ENCODE measurements around the gene TDRKH.

Gene TDRKH

GRCh38 chr1:151805066-151805820, 14.9 kb upstream of the TDRKH start, which contains the start of gene LINGO4:
LINGO4 (minus strand) TSS chr1:151805419; CDS start chr1:151802704, 2,715 bp downstream.
- TF ChIP-seq MAX (IDR thresholded peaks at IDR 0.05) (no peak), EP300 (IDR thresholded peaks at IDR 0.05; ENCODE audit: borderline replicate concordance) (no peak), NFIC (IDR thresholded peaks at IDR 0.05) (no peak), REST (IDR thresholded peaks at IDR 0.05; ENCODE audit: low read depth) (no peak), CEBPB (IDR thresholded peaks at IDR 0.05) (no peak), ZBTB7A (IDR thresholded peaks at IDR 0.05; ENCODE audit: low read depth) (no peak), YY1 (IDR thresholded peaks at IDR 0.05; ENCODE audit: low read depth) (no peak), USF1 (IDR thresholded peaks at IDR 0.05) (no peak)

GRCh38 chr1:151803915-151804314, 13.6 kb upstream of the TDRKH start:
- no peak for TF ChIP-seq TAF1 (IDR thresholded peaks at IDR 0.05; ENCODE audit: low read depth)
- no peak for TF ChIP-seq YY1 (IDR thresholded peaks at IDR 0.05; ENCODE audit: low read depth)
- TF ChIP-seq NFIC (IDR thresholded peaks at IDR 0.05): no peak
- TF ChIP-seq EGR1 (IDR thresholded peaks at IDR 0.05): no peak
- TF ChIP-seq TCF12 (IDR thresholded peaks at IDR 0.05; ENCODE audit: low read depth): no peak
- TF ChIP-seq MAX (IDR thresholded peaks at IDR 0.05): no peak
- TF ChIP-seq RAD21 (IDR thresholded peaks at IDR 0.05; ENCODE audit: low read depth): no peak
- no peak for TF ChIP-seq CEBPB (IDR thresholded peaks at IDR 0.05)
- no peak for TF ChIP-seq REST (IDR thresholded peaks at IDR 0.05; ENCODE audit: low read depth)
- TF ChIP-seq TEAD4 (IDR thresholded peaks at IDR 0.05): no peak
- no peak for TF ChIP-seq CREB1 (IDR thresholded peaks at IDR 0.05; ENCODE audit: low read depth)

GRCh38 chr1:151803164-151803563, 12.9 kb upstream of the TDRKH start:
- no peak for TF ChIP-seq MAX (IDR thresholded peaks at IDR 0.05)
- no peak for TF ChIP-seq USF1 (IDR thresholded peaks at IDR 0.05)
- no peak for TF ChIP-seq CREB1 (IDR thresholded peaks at IDR 0.05; ENCODE audit: low read depth)
- TF ChIP-seq TEAD4 (IDR thresholded peaks at IDR 0.05): no peak
- no peak for TF ChIP-seq TCF12 (IDR thresholded peaks at IDR 0.05; ENCODE audit: low read depth)
- TF ChIP-seq REST (IDR thresholded peaks at IDR 0.05; ENCODE audit: low read depth): no peak
- no peak for TF ChIP-seq ZBTB7A (IDR thresholded peaks at IDR 0.05; ENCODE audit: low read depth)
- TF ChIP-seq RAD21 (IDR thresholded peaks at IDR 0.05; ENCODE audit: low read depth): no peak
- TF ChIP-seq YY1 (IDR thresholded peaks at IDR 0.05; ENCODE audit: low read depth): no peak
- TF ChIP-seq EGR1 (IDR thresholded peaks at IDR 0.05): no peak
- no peak for TF ChIP-seq CEBPB (IDR thresholded peaks at IDR 0.05)
- no peak for TF ChIP-seq NFIC (IDR thresholded peaks at IDR 0.05)

GRCh38 chr1:151802372-151802771, 12.1 kb upstream of the TDRKH start:
- no peak for TF ChIP-seq EP300 (IDR thresholded peaks at IDR 0.05; ENCODE audit: borderline replicate concordance)
- TF ChIP-seq RAD21 (IDR thresholded peaks at IDR 0.05; ENCODE audit: low read depth): no peak
- no peak for TF ChIP-seq CEBPB (IDR thresholded peaks at IDR 0.05)
- no peak for TF ChIP-seq MAX (IDR thresholded peaks at IDR 0.05)
- TF ChIP-seq CREB1 (IDR thresholded peaks at IDR 0.05; ENCODE audit: low read depth): no peak
- no peak for TF ChIP-seq EGR1 (IDR thresholded peaks at IDR 0.05)
- TF ChIP-seq TEAD4 (IDR thresholded peaks at IDR 0.05): no peak
- TF ChIP-seq NFIC (IDR thresholded peaks at IDR 0.05): no peak
- no peak for TF ChIP-seq TAF1 (IDR thresholded peaks at IDR 0.05; ENCODE audit: low read depth)
- TF ChIP-seq YY1 (IDR thresholded peaks at IDR 0.05; ENCODE audit: low read depth): no peak
- no peak for TF ChIP-seq ZBTB7A (IDR thresholded peaks at IDR 0.05; ENCODE audit: low read depth)
- no peak for TF ChIP-seq FOXM1 (IDR thresholded peaks at IDR 0.05; ENCODE audit: borderline replicate concordance, low read depth)
- TF ChIP-seq USF1 (IDR thresholded peaks at IDR 0.05): no peak
- TF ChIP-seq TCF12 (IDR thresholded peaks at IDR 0.05; ENCODE audit: low read depth): no peak
- no peak for TF ChIP-seq REST (IDR thresholded peaks at IDR 0.05; ENCODE audit: low read depth)
